Suprapubic skin (tissue), 4 donors: Measurements from ENCODE around the gene SOWAHA.

Experiments used
- EP300 ChIP-seq: sonication (generic); formaldehyde crosslinking; IDR thresholded peaks from one replicate; pipeline ENCODE4 v1.6.1; 2017; ENCODE audit warnings: antibody characterized with exemption
- POLR2AphosphoS5 ChIP-seq, 3 donors: sonication (generic); formaldehyde crosslinking; IDR thresholded peaks; one replicate each; pipeline ENCODE4 v1.6.1; 2017; ENCODE audit warnings: antibody characterized with exemption in 3 of 3
- TF ChIP-seq, protein P1 (sequence below), 2 donors: fragments of 200-600 bp in 1 of 2; fragments of 450-650 bp in 1 of 2; sonication (generic) in 1 of 2; IDR thresholded peaks; one replicate each; pipeline ENCODE4 v1.5.1; 2016 to 2019; ENCODE audit warnings: antibody characterized with exemption in 2 of 2, mild to moderate bottlenecking in 1 of 2, moderate library complexity in 1 of 2

DNA sequence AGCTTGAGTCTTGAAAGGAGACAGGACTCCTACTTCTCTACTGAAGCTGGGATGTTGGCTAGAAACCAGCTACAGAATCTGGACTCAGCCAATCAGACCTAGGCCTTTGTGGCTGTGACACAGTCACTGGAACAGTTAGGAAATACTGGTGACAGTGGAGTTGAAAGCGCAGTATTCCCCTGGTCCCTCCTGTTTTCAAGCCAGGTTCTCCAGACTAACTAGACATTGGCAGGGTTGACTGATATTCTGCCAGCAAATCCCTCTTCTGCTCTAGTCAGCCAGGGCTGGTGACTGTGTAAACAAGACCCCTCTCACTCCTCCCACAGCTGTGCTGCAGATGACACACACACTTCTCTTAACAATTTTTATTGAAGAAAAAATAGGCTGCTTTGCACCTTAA is 8.7 kb downstream of the SOWAHA start:
- TF ChIP-seq, protein P1, sequence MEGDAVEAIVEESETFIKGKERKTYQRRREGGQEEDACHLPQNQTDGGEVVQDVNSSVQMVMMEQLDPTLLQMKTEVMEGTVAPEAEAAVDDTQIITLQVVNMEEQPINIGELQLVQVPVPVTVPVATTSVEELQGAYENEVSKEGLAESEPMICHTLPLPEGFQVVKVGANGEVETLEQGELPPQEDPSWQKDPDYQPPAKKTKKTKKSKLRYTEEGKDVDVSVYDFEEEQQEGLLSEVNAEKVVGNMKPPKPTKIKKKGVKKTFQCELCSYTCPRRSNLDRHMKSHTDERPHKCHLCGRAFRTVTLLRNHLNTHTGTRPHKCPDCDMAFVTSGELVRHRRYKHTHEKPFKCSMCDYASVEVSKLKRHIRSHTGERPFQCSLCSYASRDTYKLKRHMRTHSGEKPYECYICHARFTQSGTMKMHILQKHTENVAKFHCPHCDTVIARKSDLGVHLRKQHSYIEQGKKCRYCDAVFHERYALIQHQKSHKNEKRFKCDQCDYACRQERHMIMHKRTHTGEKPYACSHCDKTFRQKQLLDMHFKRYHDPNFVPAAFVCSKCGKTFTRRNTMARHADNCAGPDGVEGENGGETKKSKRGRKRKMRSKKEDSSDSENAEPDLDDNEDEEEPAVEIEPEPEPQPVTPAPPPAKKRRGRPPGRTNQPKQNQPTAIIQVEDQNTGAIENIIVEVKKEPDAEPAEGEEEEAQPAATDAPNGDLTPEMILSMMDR (IDR thresholded peaks at IDR 0.05), result no peak
- no peak for TF ChIP-seq POLR2AphosphoS5 (IDR thresholded peaks at IDR 0.05)
- TF ChIP-seq EP300, result no peak
